Stimulated activated CD8-positive, alpha-beta memory T cell treated with anti-CD3 and anti-CD28 coated beads, Interleukin-12 subunit alpha, Interleukin-12 subunit beta, amount 100 ng/mL, for 4 hours (primary cell): ENCODE measurements around the gene GNG7.
"Not testable (repeated sequence)": the region's sequence is repeated elsewhere in the genome, so short reads cannot be mapped to it uniquely, and the experiment has no call there.

ENCODE experiments used
- DNase-seq: peaks from one replicate; pipeline ENCODE4 v3.0.0-alpha.2; 2020; ENCODE audit warnings: low read depth

The GNG7 gene

DNA sequence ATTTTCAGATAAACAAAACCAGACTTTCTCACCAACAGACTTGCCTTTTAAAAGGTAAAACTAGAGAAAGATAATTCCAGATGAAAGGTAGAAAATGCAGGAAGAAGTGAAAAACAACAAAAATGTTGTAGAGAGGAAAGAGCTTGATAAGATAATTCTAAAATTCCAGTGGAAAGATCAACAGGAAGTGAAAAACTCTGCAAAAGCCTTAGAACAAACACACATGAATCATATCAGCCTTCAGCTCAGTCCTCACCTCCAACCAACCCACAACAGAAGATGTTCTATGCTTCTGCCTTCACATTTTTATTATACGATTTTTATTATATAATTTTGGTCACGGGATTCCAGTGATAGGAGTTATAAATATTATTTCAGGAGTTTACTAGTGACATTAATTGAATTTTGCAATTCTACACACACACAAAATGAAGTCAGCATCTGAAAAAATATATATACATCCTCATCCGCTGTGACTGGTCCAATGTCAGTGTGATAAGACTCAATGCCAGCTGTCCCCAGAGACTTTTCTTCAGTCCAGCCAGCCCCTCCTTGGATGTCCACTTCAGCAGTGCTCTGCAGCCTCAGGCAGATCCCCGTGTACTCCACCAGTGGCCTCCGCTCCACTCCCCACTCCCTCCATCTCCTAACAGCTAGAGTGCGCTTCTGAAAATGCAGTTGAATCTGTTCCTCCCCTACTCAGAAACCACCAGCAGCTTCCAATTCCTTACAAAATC is 168.6 kb downstream of the GNG7 start:
- no peak for DNase-seq

DNA sequence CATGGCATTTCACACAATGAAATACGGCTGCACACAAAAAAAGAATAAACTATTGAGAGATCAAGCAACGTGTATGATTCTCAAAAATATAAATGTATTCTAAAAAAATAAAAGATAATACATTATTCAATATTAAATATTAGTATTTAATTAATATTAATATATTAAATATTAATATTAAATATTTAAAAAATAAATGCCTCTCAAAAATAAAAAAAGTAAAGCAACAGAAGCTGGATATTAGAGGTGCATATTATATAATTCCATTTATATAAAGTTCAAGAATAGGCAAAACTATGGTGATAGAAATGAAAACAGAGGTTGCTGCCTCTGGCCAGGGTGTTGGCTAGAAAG is 169.4 kb downstream of the GNG7 start:
- no peak for DNase-seq

- DNase-seq = no peak
Measured at GRCh38 chr19:2532252-2533071, 170.0 kb downstream of the GNG7 start.

- not testable (repeated sequence) for DNase-seq
Measured at GRCh38 chr19:2529942-2530341, 172.6 kb downstream of the GNG7 start.

DNA sequence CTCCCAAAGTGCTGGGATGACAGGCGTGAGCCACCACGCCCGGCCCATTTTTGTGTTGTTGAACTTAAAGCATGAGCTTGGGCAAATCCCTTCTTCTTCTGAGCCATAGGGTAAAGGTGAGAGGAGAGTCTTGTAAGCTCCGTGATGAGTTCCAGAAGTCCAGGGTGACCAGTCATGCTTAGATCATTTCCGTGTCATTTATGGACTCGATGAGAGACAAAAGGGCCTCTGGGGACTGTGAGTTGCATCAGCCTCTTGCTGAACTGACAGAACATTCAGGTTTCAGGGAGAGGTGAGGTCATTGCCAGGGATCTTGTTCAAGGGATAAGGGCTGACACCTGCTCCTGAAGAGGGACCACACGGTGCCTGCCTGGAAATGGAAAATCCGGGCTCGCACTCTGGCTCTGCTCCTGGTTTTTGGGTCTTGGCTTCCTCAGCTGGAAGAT is 173.0 kb downstream of the GNG7 start:
- DNase-seq = no peak

- DNase-seq = no peak
Measured at GRCh38 chr19:2528675-2529101, 173.8 kb downstream of the GNG7 start.

DNA sequence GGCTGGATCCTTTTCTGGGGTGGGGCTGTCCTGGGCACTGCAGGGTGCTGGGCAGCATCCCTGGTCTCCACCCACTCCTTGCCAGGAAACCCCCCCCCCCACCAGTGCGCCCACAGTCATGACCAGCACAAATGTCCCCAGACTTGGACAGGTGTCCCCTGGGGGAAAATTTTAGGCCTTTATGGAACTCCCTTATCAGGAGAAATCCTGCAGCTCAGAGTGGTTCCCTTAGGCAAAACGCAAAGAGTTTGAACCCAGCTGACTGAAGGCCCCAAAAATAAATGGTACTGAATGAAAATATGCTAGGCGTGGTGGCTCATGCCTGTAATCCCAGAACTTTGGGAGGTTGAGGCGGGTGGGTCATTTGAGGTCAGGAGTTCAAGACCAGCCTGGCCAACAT is 174.8 kb downstream of the GNG7 start:
- DNase-seq = no peak

DNA sequence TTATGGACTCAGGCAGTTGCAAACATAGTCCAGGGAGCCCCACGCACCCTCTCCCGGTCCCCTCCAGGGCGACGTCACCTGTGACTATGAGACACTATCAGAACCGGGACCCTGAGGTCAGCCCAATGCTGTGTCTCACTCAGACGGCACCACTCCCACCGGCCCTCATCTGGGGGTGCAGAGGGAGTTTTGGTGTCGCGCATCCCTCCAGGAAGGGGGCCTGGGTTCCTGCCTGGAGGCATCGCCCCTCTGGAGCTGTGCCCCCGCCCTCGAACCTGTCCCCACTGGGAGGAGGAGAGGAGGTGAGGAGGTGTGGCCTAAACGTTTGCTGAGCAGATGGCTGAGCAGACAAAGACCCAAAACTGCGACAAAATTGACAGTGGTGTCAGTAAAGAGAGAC is 175.3 kb downstream of the GNG7 start:
- no peak for DNase-seq

DNA sequence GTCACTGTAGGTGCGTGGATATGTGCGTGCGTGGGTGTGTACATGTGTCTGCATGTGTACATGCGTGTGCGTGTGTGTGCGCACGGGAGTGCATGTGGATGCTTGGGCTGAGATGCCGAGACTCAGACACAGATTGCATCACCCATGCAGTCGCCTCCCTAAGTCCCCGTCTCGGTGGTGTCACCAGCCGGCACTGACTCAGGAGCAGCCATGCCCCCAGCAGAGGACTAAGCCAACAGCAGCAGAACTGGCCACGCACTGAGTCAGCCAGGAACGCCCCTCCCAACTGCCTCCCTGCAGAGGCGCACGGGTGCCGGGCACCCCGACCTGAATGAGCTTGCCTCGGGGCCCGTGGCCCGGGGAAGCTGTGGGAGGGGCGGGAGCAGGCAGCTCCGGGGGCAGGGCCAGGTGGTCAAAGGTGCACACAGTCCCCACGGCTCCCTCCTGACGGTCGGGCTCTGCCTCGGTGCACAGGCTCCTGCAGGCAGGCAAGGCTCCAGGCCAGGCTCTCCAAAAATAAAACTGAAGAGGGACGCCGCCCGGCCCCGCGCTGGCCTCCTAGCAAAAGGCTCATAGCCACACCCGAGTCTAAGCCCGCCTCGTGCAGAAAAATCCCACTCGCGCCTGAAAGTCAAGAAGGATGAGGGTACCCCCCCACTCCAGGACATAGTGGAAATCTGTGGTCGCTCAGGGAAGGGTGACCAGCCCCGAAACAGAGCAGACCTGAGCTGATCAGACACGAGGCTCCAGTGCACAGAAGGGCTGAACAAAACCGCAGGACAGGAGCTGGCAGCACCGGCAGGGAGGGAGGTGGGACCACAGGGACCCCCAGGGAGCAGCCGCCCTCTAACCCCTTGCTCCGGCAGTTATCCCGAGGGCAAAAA is 177.4 kb downstream of the GNG7 start:
- DNase-seq = no peak

DNA sequence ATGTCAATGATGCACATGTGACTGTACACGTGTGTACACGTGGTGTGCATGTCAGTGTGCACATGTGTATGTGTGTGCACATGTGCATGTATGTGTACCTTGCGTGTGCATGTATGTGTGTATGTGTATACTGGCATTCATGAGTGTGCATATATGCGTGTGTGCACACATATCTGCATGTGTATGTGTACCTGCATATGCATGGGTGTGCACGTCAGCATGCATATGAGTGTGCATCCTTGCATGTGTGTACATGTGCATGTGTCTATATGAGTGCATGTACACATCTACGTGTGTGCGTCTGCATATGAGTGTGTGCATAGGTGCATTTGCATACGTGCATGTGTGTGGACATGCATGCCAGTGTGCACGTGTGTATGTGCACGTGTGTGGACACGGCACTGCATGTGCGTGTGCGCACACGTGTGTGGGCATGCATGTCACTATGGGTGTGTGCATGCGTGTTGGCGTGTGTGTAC is 178.1 kb downstream of the GNG7 start:
- no peak for DNase-seq

DNA sequence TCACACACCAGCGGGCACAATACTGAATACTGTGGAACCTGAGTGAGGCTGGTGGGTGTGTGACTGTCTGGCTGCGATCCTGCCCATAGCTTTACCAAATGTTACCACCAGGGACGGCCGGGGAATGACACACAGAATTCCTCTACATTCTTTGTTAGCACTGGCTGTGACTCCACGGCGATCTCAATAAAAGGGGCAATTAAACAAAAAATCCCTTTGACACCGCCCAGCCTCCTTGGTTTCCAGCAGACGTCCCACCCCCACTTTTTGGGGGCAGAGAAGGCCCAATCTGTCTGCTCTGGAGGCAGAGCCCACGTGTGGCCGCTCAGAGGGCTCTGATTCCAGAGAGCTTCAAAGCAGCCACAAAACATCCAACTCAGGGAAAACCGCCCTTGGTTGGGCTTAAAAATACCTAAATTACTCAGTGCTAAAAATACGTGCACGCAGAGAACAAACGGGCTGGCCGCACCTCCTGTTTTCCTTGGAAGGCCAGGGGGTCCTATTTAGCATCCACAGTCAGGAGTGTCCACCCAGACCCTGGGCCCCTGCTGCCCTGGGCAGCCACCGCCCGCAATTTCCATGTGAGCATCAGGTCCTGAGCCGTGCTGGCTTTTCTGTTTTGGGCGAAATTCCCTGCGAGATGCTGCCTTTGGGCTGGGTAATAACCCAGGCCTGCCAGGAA is 178.7 kb downstream of the GNG7 start:
- DNase-seq = no peak

- no peak for DNase-seq
Measured at GRCh38 chr19:2519482-2519881, 183.0 kb downstream of the GNG7 start.

- not testable (repeated sequence) for DNase-seq
Measured at GRCh38 chr19:2518856-2519255, 183.6 kb downstream of the GNG7 start.

GRCh38 chr19:2517881-2518601 is 184.5 kb downstream of the GNG7 start:
- DNase-seq = peak; percentile 17

DNA sequence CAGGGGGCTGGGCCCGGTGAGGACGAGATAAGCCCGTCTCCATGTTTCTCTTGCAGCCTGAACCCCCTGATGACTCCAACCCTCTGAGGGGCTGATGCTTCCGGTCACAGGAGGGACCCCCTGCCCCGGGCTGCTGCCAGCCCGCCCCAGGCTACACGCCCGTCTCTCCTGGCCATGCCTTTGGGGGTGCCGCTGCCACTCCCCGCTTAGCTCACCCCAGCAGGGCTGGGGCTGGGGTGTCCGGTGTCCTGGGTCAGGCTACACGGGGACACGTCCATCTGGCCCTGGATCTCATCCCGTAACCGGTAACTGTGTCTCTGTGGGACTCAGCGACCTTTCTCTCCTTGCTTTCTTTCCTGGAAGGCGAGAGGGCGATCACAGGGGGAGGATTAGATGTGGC is 185.8 kb downstream of the GNG7 start:
- no peak for DNase-seq

- no peak for DNase-seq
Measured at GRCh38 chr19:2514981-2515518, 187.4 kb downstream of the GNG7 start.

DNA sequence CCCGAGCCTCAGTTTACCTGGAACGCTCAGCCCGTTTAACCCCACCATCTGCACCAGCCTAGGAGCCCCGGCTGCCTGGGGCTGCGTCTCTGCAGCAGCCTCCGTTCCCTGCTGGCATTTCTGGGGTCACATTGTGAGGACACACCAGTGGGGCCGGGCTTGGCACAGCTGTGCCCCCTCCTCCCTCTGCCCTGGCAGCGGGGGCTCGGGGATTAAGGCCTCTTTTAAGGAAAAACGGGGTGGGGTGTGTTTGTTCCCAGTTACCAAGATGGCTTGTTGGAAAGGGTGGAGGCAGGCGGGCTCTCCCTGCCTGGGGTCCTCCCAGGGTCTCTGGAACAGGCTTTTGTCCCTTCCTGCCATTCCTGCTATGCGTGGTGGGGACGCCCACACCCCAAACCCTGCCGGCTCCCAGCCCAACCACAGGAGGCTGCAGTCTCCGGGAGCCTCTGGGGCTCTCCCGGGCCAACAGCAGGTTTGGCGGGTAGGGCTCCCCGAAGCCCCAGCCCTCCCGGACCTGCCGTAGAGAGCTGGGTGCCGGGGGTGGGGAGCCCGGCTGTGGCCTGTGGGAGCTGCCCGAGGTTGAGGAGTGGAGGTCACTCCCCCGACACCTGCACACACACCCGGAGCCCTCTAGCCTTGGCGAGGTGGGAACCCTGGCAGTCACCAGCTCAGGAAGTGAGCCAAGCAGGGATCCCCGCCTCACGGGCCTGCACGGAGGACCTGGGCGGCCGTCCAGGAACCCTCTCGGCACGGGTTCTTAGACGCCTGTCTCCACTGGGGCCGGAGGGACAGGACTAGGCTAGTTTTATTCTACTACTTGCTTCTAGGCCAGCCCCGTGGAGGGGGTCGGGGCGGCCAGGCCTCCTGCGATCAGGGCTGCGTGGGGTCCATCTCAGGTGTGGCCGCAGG is 189.7 kb downstream of the GNG7 start:
- no peak for DNase-seq

DNA sequence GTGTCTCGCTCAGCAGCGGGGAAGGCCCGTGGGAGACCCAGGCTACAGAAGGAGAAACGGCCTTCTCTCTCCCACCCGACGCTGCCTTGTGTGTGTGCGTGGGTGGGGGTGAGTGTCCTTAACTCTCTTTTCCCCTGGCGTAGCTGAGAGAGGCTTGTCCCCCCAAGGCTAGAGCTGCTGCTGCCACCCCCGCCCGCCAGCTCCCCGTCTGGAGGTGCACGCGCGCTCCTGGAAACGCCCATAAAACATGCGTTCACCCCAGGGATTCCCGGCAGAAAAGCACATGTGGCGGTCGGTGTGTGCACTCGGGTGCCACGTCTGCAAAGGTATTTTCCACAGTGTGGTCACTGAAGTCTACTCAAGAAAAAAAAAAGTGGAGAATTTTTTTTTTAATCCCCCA is 190.5 kb downstream of the GNG7 start:
- DNase-seq = no peak

DNA sequence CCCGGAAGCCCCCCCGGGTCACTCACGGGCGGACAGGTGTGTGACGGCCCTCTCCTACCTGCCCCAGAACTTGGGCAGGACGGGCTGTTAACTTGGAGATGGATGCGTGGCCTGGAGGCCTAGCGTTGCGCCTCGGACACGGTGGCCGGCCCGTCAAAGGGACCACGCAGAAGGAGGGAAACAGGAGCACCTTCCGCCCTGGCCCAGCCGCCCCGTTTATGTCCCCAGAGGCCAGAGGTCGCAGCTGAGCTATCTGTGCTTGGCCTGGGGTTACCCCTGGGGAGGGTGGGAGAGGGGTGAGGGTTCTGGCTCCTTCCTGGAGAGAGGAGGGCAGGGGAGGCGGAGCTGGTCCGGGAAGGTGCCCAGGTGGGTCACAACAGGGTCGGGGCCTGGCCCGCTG is 190.9 kb downstream of the GNG7 start:
- DNase-seq = no peak

- DNase-seq = no peak
Measured at GRCh38 chr19:2509096-2509495, 193.4 kb downstream of the GNG7 start.
